SK-N-SH treated with all-trans-retinoic acid at 6 μM for 48 hours (cell line): ENCODE measurements around the gene PPIH.

Experiments
- ARNTL ChIP-seq: fragments of 450-650 bp; formaldehyde crosslinking; IDR thresholded peaks from 2 replicates; pipeline ENCODE4 v1.5.0; 2020; ENCODE audit warnings: low read depth, mild to moderate bottlenecking, moderate library complexity, borderline replicate concordance
- OSR1 ChIP-seq: fragments of 250-450 bp; sonication (Bioruptor Pico); IDR thresholded peaks from 2 replicates; pipeline ENCODE4 v1.8.0; 2022; ENCODE audit warnings: moderate library complexity, mild to moderate bottlenecking, inconsistent platforms
- PATZ1 ChIP-seq: fragments of 250-450 bp; sonication (Bioruptor Pico); IDR thresholded peaks from 2 replicates; pipeline ENCODE4 v1.8.0; 2020; ENCODE audit warnings: mild to moderate bottlenecking, moderate library complexity, borderline replicate concordance
- PPARA ChIP-seq: fragments of 250-450 bp; sonication (Bioruptor Pico); IDR thresholded peaks from 2 replicates; pipeline ENCODE4 v1.5.0; 2020; ENCODE audit warnings: mild to moderate bottlenecking, borderline replicate concordance
- RARB ChIP-seq: fragments of 250-450 bp; sonication (Bioruptor Pico); IDR thresholded peaks from 2 replicates; pipeline ENCODE4 v1.8.0; 2021; ENCODE audit warnings: mild to moderate bottlenecking, moderate library complexity
- SNAI2 ChIP-seq: fragments of 250-450 bp; sonication (Bioruptor Pico); IDR thresholded peaks from 2 replicates; pipeline ENCODE4 v1.5.0; 2020; ENCODE audit warnings: mild to moderate bottlenecking, moderate library complexity
- TOX ChIP-seq: fragments of 250-450 bp; sonication (Bioruptor Pico); IDR thresholded peaks from 2 replicates; pipeline ENCODE4 v1.8.0; 2021; ENCODE audit warnings: mild to moderate bottlenecking, moderate library complexity, borderline replicate concordance
- ZFP3 ChIP-seq: fragments of 250-450 bp; sonication (Bioruptor Pico); IDR thresholded peaks from 2 replicates; pipeline ENCODE4 v1.5.0; 2020; ENCODE audit warnings: mild to moderate bottlenecking, moderate library complexity
- ZFP30 ChIP-seq: fragments of 450-650 bp; formaldehyde crosslinking; IDR thresholded peaks from 2 replicates; pipeline ENCODE4 v1.5.0; 2022; ENCODE audit warnings: mild to moderate bottlenecking, moderate library complexity
- ZNF565 ChIP-seq: fragments of 450-650 bp; formaldehyde crosslinking; conservative IDR thresholded peaks from 2 replicates; pipeline ENCODE4 v1.5.0; 2020; ENCODE audit warnings: low read depth, mild to moderate bottlenecking, moderate library complexity
- ZNF70 ChIP-seq: fragments of 450-650 bp; formaldehyde crosslinking; IDR thresholded peaks from 2 replicates; pipeline ENCODE4 v1.5.0; 2020; ENCODE audit warnings: mild to moderate bottlenecking, moderate library complexity
- TF ChIP-seq, protein P1 (sequence below): fragments of 250-450 bp; sonication (Bioruptor Pico); IDR thresholded peaks from 2 replicates; pipeline ENCODE4 v1.5.0; 2020; ENCODE audit warnings: mild to moderate bottlenecking, moderate library complexity

GRCh38 chr1:42690477-42691156 is 32.4 kb downstream of the PPIH start:
- TF ChIP-seq ZFP30 (CRISPR knock-in tag) (no peak), PATZ1 (no peak), ZNF565 (CRISPR knock-in tag) (no peak), OSR1 (CRISPR knock-in tag) (no peak), ARNTL (no peak), ZFP3 (CRISPR knock-in tag) (no peak), ZNF70 (CRISPR knock-in tag) (no peak), SNAI2 (CRISPR knock-in tag) (no peak), TOX (no peak), RARB (no peak), PPARA (CRISPR knock-in tag) (no peak)
- TF ChIP-seq, protein P1, sequence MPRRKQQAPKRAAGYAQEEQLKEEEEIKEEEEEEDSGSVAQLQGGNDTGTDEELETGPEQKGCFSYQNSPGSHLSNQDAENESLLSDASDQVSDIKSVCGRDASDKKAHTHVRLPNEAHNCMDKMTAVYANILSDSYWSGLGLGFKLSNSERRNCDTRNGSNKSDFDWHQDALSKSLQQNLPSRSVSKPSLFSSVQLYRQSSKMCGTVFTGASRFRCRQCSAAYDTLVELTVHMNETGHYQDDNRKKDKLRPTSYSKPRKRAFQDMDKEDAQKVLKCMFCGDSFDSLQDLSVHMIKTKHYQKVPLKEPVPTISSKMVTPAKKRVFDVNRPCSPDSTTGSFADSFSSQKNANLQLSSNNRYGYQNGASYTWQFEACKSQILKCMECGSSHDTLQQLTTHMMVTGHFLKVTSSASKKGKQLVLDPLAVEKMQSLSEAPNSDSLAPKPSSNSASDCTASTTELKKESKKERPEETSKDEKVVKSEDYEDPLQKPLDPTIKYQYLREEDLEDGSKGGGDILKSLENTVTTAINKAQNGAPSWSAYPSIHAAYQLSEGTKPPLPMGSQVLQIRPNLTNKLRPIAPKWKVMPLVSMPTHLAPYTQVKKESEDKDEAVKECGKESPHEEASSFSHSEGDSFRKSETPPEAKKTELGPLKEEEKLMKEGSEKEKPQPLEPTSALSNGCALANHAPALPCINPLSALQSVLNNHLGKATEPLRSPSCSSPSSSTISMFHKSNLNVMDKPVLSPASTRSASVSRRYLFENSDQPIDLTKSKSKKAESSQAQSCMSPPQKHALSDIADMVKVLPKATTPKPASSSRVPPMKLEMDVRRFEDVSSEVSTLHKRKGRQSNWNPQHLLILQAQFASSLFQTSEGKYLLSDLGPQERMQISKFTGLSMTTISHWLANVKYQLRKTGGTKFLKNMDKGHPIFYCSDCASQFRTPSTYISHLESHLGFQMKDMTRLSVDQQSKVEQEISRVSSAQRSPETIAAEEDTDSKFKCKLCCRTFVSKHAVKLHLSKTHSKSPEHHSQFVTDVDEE (CRISPR knock-in tag) = no peak
